ENCODE data around the gene INHBB. TPM values are rescaled to one million over a fixed set of nuclear protein-coding genes. Genes with fewer than 3 reads are reported as not detected.
"Not testable (repeated sequence)": the region's sequence is repeated elsewhere in the genome, so short reads cannot be mapped to it uniquely, and the experiment has no call there.

The INHBB gene
- total RNA-seq, 1 experiment from 2014 or later, result not detected

DNA sequence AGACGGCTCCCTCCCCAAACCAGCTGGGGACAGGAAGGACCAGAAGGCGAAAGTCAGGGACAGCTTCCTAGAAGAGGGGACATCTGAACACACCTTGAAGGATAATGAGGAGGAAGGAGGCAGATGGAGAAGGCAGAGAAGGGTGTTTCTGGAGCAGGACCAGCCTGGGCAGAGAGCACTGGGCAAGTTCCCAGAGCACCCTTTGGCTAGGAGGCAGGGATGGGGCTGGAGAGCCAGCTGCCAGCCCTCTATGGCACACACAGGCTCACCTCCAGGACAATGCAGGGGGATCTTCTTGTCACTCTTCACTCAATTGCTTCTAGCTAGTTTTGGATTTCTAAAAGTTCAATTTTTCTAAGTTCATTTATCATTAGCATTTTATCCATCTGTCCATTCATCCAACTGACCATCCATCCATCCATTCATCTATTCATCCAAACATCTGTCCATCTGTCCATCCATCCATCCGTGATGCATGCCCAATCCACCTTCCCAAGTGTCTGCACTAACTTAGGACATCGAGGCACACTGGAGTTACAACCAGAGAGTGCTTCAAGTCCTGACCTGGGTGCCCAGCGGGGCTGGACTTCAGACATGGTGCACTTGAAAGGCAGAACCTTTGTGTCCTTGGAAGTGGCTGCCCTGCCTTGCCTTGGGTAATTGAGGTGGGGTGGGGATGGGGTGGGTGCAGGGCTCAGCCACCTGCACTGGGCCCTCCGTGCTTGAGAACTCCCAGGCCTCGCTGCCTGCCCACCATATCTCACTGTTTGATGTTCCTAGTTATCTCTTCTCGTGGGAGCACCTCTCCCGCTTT, 42.5 kb downstream of the INHBB start:
- BruUV-seq (replicated peaks), result no TSS peak
- Mint-ChIP-seq H3K4me3 (ENCODE audit: low read depth, unreplicated experiment) (no peak overlapping the region), H3K4me1 (ENCODE audit: low read depth, unreplicated experiment) (no peaks in the 10 kb centered on the region), H3K27ac (ENCODE audit: unreplicated experiment) (no peak overlapping the region), H3K36me3 (ENCODE audit: insufficient read depth, unreplicated experiment) (no peaks in the 10 kb centered on the region), H3K27me3 (ENCODE audit: unreplicated experiment) (no peaks in the 10 kb centered on the region), H3K9me3 (ENCODE audit: low read depth, unreplicated experiment) (no peaks in the 10 kb centered on the region)
- DNase-seq, result no peak
- TF ChIP-seq CTCF (IDR thresholded peaks at IDR 0.05; ENCODE audit: unreplicated experiment), result no peak
- intact Hi-C loops (cut with micrococcal nuclease; ENCODE audit: unreplicated experiment), result no loop called here
- CTCF ChIA-PET, result no interaction called here

DNA sequence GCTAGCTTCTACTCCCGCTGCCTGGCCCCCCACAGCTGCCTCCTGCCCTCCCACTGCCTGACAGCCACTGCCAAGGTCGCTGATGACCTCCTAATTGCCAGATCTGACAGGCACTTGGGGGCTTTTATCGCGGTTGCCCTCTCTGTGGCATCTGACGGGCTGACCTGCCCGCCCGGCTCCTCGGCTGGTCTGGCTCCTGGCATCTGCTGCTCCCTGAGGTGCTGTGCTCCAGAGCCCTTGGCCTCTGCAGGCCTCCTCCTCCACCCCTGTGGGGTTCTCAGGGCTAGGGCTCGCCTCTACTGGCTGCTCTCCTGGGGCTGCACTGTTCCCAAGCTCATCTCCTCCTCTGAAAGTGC, 43.1 kb downstream of the INHBB start:
- intact Hi-C loops (cut with micrococcal nuclease; ENCODE audit: unreplicated experiment), result no loop called here
- CTCF ChIA-PET, result no interaction called here
- H3K27me3 Mint-ChIP-seq (ENCODE audit: unreplicated experiment), result no peaks in the 10 kb centered on the region
- H3K36me3 Mint-ChIP-seq (ENCODE audit: insufficient read depth, unreplicated experiment), result no peaks in the 10 kb centered on the region
- H3K4me3 Mint-ChIP-seq (ENCODE audit: low read depth, unreplicated experiment), result no peak overlapping the region
- no peak overlapping the region for H3K27ac Mint-ChIP-seq (ENCODE audit: unreplicated experiment)
- no peak for DNase-seq
- H3K4me1 Mint-ChIP-seq (ENCODE audit: low read depth, unreplicated experiment), result no peaks in the 10 kb centered on the region
- no TSS peak for BruUV-seq (replicated peaks)
- TF ChIP-seq CTCF (IDR thresholded peaks at IDR 0.05; ENCODE audit: unreplicated experiment), result no peak
- no peaks in the 10 kb centered on the region for H3K9me3 Mint-ChIP-seq (ENCODE audit: low read depth, unreplicated experiment)

GRCh38 chr2:120390381-120391055, 44.6 kb downstream of the INHBB start:
- Mint-ChIP-seq H3K9me3 (ENCODE audit: low read depth, unreplicated experiment) (no peaks in the 10 kb centered on the region), H3K27ac (ENCODE audit: unreplicated experiment) (no peak overlapping the region), H3K27me3 (ENCODE audit: unreplicated experiment) (no peaks in the 10 kb centered on the region), H3K4me1 (ENCODE audit: low read depth, unreplicated experiment) (no peaks in the 10 kb centered on the region), H3K4me3 (ENCODE audit: low read depth, unreplicated experiment) (no peak overlapping the region), H3K36me3 (ENCODE audit: insufficient read depth, unreplicated experiment) (no peaks in the 10 kb centered on the region)
- intact Hi-C loops (cut with micrococcal nuclease; ENCODE audit: unreplicated experiment), result no loop called here
- no peak for TF ChIP-seq CTCF (IDR thresholded peaks at IDR 0.05; ENCODE audit: unreplicated experiment)
- CTCF ChIA-PET, result no interaction called here
- BruUV-seq (replicated peaks), result no TSS peak
- no peak for DNase-seq

- DNase-seq; H3K27me3 Mint-ChIP-seq (ENCODE audit: unreplicated experiment); H3K4me3 Mint-ChIP-seq (ENCODE audit: low read depth, unreplicated experiment); H3K4me1 Mint-ChIP-seq (ENCODE audit: low read depth, unreplicated experiment); H3K9me3 Mint-ChIP-seq (ENCODE audit: low read depth, unreplicated experiment); intact Hi-C loops (cut with micrococcal nuclease; ENCODE audit: unreplicated experiment); H3K27ac Mint-ChIP-seq (ENCODE audit: unreplicated experiment); H3K36me3 Mint-ChIP-seq (ENCODE audit: insufficient read depth, unreplicated experiment); BruUV-seq (replicated peaks); CTCF ChIA-PET: not testable (repeated sequence)
Measured at GRCh38 chr2:120391382-120391781, 45.4 kb downstream of the INHBB start.

All from Calu3 (cell line).